Renal cortex interstitium (tissue), 11 donors: ENCODE results near the gene L1CAM. TPM values are rescaled to one million over a fixed set of nuclear protein-coding genes. Genes with fewer than 3 reads are reported as not detected.

Experiments used
- DNase-seq, 11 donors: peaks; one replicate each; pipeline ENCODE4 v3.0.0-alpha.2; 2013; ENCODE audit warnings: low read depth in 9 of 11, low spot score in 4 of 11; ENCODE audit errors: extremely low read depth in 1 of 11
- polyA plus RNA-seq, 3 donors: library from polyadenylated mRNA; unstranded; fragments of 120-200 nt; gene quantifications; one replicate each; pipeline ENCODE4 v1.2.1, GENCODE V29; 2013; ENCODE audit not compliant: insufficient read length in 3 of 3

Gene L1CAM
- polyA plus RNA-seq, 3 donors, result 35.2 to 57.4 (median 53.1) TPM

DNA sequence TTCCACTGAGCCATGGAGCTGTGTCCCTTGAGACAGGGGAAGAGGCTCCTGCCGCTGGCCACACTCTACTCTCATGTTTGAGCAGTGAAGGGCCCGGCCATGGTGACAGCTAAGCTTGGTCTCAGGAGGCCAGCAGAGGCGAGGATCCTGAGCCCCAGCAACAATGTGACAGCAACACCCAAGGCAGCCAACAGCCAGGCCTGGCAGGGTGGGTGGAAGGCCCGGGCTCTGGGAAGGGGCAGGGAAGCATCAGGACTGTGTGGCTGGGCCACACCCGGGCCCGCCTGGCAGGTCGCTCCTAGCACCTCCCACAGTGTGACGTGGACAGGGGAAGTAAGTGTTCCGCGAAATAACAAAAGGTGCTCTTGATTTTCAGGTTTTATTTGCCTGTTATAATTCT lies 24.8 kb downstream of the L1CAM start:
- DNase-seq, result no peak

DNA sequence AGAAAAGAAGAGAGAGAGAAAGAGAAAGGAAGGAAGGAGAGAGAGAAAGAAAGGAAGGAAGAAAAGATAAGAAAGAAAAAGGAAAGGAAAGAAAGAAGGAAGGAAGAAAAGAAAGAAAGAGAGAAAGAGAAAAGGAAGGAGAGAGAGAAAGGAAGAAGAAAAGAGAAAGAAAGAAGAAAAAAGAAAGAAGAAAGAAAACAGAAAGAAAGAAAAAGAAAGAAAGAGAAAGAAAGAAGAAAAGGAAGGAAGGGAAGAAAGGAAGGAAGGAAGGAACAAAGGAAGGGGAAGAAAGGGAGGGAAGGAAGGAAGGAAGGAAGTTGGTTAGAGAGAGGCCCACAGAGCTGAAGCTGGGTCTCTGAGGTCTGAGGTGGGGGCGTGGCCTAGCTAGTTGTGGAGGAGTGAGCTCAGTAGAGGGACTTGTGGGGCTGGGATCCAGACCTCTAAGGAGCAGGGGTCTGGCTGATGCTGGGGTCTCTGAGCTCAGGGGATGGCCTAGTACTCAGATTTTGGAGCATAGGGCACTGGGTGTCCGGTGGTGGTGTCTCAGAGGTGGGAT lies 28.5 kb downstream of the L1CAM start:
- DNase-seq, result no peak

DNA sequence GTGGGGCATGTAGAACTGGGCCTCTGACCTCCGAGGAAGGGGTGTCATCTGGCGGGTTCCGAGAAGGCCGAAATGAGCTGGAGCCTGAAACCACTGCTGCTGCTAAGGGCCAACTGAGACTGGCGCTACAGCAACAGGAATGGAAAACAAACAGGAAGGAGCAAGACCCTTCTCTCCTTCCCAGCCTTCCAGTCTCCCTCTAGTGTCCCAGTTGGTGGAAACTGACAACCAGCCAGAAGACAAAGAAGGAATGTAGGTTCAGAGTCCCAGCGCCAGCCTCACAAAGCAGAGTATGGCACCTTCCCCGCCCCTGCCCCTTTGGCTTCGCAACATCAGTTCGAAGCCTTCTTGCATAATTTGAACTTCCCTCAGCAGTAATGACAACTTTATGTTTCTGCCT lies 31.3 kb downstream of the L1CAM start:
- DNase-seq, result no peak

- DNase-seq, result no peak
These were observed 32.1 kb downstream of the L1CAM start for GRCh38 chrX:153853902-153854267.

DNA sequence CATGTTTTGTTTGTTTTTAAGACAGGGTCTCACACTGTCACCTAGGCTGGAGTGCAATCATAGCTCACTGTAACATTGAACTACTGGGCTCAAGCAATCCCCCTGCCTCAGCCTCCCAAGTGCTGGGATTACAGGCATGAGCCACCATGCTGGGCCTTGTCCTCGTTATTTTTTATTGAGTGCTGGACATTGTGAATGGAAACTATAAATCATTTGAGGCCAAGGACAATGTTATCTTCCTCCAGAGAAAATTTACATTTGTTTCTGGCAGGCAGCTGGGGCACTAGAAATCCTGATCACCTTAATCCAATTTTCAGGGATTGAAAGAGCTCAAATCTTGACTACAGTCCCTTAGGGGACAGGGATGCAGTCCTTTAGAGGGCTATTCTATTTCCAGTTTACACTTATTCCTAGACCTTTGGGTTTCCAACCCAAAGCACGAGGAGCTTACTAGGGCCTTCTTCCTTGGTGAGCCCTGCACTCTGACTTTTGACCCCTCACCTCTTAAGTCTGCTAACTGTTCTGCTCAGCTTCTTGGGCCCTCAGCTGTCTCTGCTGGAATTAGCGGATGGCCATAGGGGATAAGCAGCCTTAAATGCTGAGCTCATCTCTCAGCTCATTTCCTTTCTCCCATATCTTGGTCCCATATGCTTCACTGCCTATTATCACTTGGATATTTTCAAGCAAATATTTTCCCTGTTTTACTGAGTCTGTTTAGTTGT lies 32.6 kb downstream of the L1CAM start:
- DNase-seq, result no peak

DNA sequence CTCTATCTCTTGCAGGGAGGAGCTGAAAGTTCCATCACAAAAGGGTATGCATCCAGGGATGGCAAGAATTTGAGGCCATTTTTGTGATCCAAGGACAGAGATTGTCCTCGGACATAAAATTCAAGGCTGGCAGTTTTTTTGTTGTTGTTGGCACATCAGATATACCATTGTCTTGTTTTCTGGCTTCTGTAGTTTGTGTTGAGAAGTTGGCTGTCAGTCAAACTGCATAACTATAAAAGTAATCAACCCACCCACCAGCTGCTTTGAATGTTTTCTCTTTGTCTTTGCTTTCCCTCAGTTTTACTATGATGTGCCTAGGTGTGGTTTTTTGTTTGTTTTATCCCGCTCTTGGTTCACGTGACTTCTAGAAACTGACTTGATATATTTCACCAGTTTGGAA lies 34.0 kb downstream of the L1CAM start:
- DNase-seq, result no peak

- no peak for DNase-seq
These were observed 37.6 kb downstream of the L1CAM start for GRCh38 chrX:153848325-153848724.

DNA sequence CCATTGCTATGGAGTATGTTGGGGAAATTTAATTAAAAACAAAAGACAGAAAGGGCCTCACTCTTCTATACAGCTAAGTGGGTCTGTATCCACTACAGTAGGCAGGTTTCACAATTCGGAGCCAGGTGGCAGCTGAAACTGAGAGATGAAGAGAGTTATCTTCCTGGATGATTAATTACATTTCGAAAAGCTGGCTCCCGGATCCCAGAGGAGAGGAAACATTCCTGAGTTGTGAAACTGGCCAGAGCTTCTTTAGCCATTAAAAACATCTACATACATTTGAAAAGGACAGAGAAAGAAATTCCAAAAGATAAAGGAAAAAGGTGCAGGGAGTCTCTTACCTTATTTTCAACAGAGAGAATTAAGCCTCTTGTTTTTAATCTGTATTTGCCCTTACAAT lies 40.1 kb downstream of the L1CAM start:
- DNase-seq, result no peak

DNA sequence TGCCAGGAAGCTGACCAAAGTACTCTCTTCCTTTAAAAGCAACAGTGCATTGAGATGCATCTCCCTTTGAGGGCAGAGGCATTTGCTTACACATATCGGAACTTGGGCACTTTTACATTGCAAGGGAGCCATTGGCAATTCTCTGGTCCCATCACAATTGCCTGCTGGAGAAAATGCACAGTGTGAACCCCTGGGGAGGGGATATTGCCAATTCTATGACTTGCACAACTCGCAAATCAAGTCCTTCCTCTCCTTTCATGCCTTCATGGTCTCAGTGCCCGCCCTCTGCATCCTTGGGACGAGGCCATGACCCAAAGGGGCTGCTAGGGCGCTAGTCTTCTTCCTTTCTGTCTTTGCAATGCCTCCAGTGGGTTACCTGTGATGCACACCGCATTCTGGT lies 40.8 kb downstream of the L1CAM start:
- no peak for DNase-seq

GRCh38 chrX:153844509-153845082 lies 41.4 kb downstream of the L1CAM start:
- no peak for DNase-seq

DNA sequence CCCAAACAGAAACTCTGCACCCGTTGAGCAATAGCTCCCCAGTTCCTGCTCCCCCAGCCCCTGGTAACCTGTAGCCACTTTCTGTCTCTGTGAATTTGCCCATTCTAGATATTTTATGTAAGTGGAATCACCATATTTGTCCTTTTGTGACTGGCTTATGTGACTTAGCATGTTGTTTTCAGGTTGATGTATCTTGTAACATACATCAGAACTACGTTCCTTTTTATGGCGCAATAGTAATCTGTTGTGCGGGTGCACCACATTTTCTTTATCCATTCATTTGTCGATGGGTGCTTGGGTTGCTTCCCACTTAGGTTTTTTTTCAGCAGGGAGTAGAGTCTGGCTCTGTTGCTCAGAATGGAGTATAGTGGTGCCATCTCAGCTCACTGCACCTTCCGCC lies 49.1 kb downstream of the L1CAM start:
- no peak for DNase-seq

DNA sequence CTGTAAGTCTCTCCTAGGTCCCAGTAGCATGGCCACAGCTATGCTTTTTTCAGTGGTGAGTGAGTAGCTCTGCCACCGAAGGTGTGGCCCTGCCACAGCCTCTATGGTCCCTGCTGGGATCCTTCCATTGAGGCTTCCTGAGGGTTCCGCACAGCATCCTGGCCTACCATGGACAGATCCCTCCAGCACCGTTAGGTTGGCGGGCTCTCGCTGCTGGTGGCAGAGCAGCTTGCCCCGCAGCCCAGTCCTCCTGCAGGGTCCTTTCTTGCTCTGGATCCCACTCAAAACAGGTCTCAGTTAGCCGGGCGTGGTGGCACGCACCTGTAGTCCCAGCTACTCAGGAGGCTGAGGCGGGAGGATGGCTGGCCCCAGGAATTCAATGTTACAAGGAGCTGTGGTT lies 53.2 kb downstream of the L1CAM start:
- DNase-seq, result no peak

DNA sequence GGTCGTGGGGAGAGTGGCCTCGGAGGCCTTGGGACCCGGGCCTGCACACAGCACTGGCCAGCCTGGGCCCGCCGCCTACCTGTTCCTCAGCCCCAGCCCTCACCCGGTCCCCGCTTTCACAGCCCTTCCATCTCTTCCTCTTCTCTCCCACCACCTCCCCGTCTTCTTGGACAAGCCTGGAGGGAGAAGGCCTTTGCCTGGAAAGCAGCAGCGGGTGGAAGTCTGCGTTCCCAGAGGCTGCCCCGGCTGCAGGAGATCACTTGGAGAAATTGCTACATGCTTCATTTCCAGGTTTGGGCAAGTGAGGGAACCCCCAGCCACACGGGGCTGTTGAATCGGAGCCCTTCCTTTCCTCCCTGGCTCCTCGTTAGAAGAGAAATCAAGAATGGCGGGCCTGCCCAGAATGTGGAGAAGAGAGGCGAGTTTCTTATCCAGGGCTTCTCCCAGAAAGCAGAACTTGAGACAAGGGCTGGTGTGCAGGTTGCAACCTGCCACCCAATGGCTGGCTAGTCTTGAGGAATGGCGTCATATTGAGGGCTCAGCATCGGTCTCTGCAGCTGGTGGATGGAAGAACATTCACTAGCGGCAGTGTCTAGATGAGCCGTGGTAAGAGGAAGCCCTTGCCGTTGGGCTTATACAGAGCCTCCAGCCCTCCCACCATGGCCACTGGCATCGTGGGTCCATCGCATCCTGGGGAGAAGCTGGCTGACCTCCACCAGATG lies 54.4 kb downstream of the L1CAM start:
- DNase-seq, result no peak

DNA sequence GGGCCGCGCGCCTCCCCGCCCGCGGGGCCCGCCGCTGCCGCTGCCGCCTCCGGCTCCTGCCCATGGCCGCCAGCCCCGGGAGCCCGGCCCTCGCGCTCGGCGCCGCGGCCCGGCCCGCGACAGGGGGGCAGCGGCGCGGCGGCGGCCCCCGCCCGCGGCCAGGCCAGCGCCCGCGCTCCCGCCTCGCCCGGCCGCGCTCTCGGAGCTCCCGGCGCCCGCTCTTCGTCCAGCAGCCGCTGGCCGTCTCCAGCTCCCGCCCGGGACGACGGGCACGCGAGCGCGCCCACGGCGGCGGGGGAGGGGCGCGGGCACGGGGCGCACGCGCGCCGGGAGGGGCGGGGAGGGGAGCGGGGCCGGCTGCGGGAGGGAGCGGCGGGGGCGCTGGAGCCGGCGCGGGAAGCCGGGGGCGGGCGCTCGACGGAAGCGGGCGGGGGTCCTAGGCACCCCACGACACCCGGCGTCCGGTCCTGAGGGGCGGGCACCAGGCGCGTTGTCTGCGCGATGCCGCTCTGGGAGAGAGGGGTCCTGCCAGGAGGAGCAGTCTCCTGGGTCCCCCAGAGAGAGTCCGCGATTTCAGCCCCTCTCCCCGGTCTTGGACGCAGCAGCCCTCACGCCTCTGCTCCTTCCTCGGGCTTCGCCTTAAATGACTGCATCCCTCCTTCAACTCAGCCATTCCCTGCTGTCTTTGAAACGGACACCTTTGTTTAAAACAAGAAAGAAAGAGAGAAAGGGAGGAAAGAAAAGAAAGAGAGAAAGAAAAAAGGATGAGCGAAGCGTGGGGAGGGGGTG lies 55.1 kb downstream of the L1CAM start:
- no peak for DNase-seq

GRCh38 chrX:153829799-153830639 lies 56.0 kb downstream of the L1CAM start, which contains the start of gene PDZD4:
TSS of gene PDZD4 (minus strand) at chrX:153830544. CDS start at chrX:153830298, 246 bp downstream.
- no peak for DNase-seq

DNA sequence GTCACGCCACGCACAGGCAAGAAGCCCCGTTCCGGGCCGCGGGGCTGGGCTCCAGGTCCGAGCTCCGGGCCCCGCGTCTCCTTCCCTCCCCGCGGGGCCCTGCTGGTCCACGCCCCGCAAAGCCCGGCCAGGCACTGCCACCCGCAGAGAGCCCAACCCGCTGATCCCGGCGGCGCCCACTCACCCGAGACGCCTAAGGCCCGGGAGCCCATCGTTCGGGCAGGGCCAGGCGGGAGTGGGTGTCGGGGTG lies 56.5 kb downstream of the L1CAM start:
- DNase-seq, result no peak

- peak in 1 of 11 donors; percentile 20 for DNase-seq
These were observed 57.0 kb downstream of the L1CAM start for GRCh38 chrX:153828723-153829548.

DNA sequence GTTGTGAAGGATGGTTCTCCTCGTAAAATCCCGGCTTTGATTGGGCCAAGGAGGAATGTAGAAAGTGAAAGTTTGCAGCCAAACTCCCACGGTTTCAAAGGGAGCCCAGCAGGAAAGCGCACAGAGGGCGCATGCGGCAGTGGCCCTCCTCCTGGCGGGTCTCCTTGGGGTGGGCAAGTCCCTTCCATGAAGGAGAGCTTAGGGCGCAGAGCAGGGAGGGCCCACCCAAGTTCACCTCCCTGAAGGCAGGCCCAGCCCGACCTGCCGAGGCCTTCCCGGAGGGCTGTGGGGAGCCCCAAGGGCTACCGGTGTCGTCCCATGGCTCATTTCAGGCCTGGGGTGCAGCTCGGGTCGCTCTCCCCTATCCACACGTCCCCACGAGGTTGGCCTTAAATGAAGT lies 57.7 kb downstream of the L1CAM start:
- no peak for DNase-seq
